Activated T-cell treated with anti-CD3 and anti-CD28 coated beads, Interleukin-2, amount 50 U/mL, for 72 hours (primary cell): ENCODE data around the gene CHD8. TPM values are rescaled to one million over a fixed set of nuclear protein-coding genes. Genes with fewer than 3 reads are reported as not detected.

Source experiments
- ATAC-seq, 2 donors: fragments of 150-1000 bp; cut with Tn5 transposase; replicated peaks in 1 of 2; 2 replicates each; pipeline ENCODE4 v1.10.0; 2021; ENCODE audit warnings: moderate library complexity in 2 of 2, mild to moderate bottlenecking in 1 of 2
- DNase-seq, 2 donors: peaks; one replicate each; pipeline ENCODE4 v3.0.0; 2021 to 2022; ENCODE audit warnings: mixed read lengths in 1 of 2
- H3K27ac Mint-ChIP-seq: one replicate; pipeline ENCODE4 v1.8.0; 2022; ENCODE audit warnings: mild to moderate bottlenecking, moderate library complexity, mixed read lengths
- H3K27me3 Mint-ChIP-seq: one replicate; pipeline ENCODE4 v1.8.0; 2022; ENCODE audit warnings: low read depth, mixed read lengths
- H3K36me3 Mint-ChIP-seq, 2 donors: one replicate each; pipeline ENCODE4 v1.8.0; 2022; ENCODE audit warnings: mixed read lengths in 2 of 2, mild to moderate bottlenecking in 1 of 2; ENCODE audit not compliant: insufficient read depth in 2 of 2
- H3K4me1 Mint-ChIP-seq: one replicate; pipeline ENCODE4 v1.8.0; 2022; ENCODE audit warnings: low read depth, mixed read lengths
- H3K4me3 Mint-ChIP-seq, 2 donors: one replicate each; pipeline ENCODE4 v1.8.0; 2022; ENCODE audit warnings: mild to moderate bottlenecking in 2 of 2, mixed read lengths in 2 of 2, moderate library complexity in 2 of 2
- H3K9me3 Mint-ChIP-seq, 2 donors: one replicate each; pipeline ENCODE4 v1.8.0; 2022; ENCODE audit warnings: mixed read lengths in 2 of 2
- total RNA-seq, 2 donors: library from RNA; stranded (reverse); gene quantifications; one replicate each; pipeline ENCODE4 v1.2.3, GENCODE V29; 2022

The CHD8 gene
- total RNA-seq, 2 donors from 2014 or later, result 102 to 107 TPM

DNA sequence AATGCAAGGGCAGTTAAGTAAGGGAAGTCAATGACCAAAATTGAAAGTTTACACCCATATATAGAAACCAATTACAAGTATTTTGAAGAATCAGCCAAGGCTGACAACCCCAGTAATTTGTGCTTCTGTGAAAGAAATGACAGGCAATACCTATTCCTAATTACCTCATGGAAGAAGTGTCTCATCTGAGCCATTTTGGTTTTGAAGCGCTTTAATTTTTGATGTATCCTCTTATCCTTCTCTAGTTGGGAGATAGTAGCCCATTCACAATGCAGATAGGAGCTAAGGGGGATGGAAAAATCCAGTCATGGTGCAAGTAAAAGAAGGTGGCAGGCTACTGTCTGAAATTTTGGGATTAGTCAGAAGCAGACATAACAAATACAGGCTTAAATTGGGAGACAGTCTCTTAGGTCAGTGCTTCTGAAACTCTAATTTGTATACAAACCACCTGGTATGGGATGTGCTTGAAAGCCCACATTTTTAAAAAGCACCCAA lies 41.7 kb downstream of the CHD8 start:
- Mint-ChIP-seq H3K4me3 (peak overlapping the region; percentile 0 to 41), H3K4me1 (peaks cover 29% of the 10 kb centered on the region), H3K36me3 (peaks cover 10 to 31% of the 10 kb centered on the region in 2 donors), H3K27ac (peak overlapping the region; percentile 90), H3K27me3 (no peaks in the 10 kb centered on the region), H3K9me3 (no peaks in the 10 kb centered on the region)
- DNase-seq (peak in 1 of 2 donors; percentile 16), ATAC-seq (peak; percentile 85 to 95)

- DNase-seq (no peak), ATAC-seq (no peak)
- peaks cover 12 to 50% of the 10 kb centered on the region in 2 donors for H3K36me3 Mint-ChIP-seq
- no peak overlapping the region for H3K27ac Mint-ChIP-seq
- no peaks in the 10 kb centered on the region for H3K27me3 Mint-ChIP-seq
- peaks cover 4% of the 10 kb centered on the region for H3K4me1 Mint-ChIP-seq
- H3K9me3 Mint-ChIP-seq, result no peaks in the 10 kb centered on the region
- H3K4me3 Mint-ChIP-seq, result no peak overlapping the region
Observed at GRCh38 chr14:21408147-21408546, 47.8 kb downstream of the CHD8 start.

DNA sequence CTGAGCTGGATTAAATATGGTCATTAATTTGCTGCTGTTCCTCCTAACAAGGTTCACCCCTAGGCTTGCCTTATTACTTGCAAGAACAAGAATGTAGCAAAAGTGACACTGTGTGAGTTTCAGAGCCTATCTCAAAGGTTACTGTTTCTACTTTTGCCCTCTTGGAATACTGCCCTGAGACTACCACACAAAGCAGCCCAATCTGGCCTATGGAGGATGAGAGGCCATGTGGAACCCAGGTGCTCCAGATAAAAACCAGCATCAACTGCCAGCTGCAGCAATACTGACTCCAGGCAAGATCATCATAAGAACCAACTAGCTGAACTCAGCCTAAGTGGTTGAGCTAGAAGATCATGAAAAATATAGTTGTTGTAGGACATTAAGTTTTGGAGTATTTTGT lies 49.7 kb downstream of the CHD8 start:
- DNase-seq, result no peak
- no peaks in the 10 kb centered on the region for H3K27me3 Mint-ChIP-seq
- no peak for ATAC-seq
- H3K36me3 Mint-ChIP-seq, result peaks cover 10 to 56% of the 10 kb centered on the region in 2 donors
- H3K27ac Mint-ChIP-seq, result no peak overlapping the region
- no peaks in the 10 kb centered on the region for H3K9me3 Mint-ChIP-seq
- peaks cover 4% of the 10 kb centered on the region for H3K4me1 Mint-ChIP-seq
- H3K4me3 Mint-ChIP-seq, result no peak overlapping the region

DNA sequence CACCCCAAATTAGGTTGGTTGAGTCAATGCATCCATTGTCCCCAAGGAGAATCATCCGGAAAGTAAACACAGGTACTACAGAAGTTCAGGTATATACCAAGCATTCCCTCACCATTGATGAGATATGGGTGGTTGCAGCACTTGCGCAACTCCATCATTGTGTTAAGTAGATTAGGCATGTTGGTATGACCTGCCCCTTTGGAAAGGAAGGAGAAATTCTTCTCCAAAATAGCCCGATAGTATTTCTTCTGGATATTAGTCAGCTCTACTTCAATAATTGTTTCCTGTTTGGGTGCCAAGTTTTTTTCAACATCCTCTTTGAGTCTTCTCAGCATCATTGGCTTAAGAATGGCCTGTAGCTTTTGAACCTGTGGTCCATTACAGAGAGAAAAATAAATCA lies 50.8 kb downstream of the CHD8 start:
- H3K27ac Mint-ChIP-seq, result no peak overlapping the region
- no peak for DNase-seq
- peaks cover 10 to 60% of the 10 kb centered on the region in 2 donors for H3K36me3 Mint-ChIP-seq
- ATAC-seq, result no peak
- H3K27me3 Mint-ChIP-seq, result no peaks in the 10 kb centered on the region
- no peaks in the 10 kb centered on the region for H3K9me3 Mint-ChIP-seq
- no peak overlapping the region for H3K4me3 Mint-ChIP-seq
- H3K4me1 Mint-ChIP-seq, result peaks cover 2% of the 10 kb centered on the region

DNA sequence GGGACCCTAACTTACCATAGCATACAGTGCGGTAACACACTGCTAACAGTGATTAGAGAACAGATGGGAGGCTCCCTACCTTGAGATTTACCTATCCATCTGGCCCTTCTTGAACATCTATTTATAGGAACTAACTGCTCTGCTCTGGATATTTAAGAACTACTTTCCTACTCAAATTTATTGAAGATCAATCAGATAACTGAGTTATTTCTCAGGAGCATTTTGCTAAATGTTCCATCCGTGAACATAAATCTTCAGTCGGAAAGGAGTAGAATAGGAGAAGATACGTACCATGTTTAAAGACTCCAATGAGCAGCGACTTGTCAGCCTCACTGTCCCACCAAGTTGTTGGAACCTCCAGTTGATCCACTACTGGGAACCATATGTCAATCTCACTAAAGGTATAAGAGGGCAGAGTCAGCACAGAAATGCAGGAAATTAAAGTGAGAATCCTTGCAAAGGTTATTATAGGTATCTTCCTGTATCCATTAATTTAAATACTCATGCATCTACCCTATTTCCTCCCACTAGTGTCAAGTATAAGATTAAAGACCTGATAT lies 56.5 kb downstream of the CHD8 start:
- H3K4me3 Mint-ChIP-seq, result no peak overlapping the region
- ATAC-seq, result no peak
- no peaks in the 10 kb centered on the region for H3K9me3 Mint-ChIP-seq
- no peak overlapping the region for H3K27ac Mint-ChIP-seq
- H3K4me1 Mint-ChIP-seq, result no peaks in the 10 kb centered on the region
- peaks cover 4 to 46% of the 10 kb centered on the region in 2 donors for H3K36me3 Mint-ChIP-seq
- no peak for DNase-seq
- no peaks in the 10 kb centered on the region for H3K27me3 Mint-ChIP-seq

- H3K27me3 Mint-ChIP-seq, result no peaks in the 10 kb centered on the region
- DNase-seq, result no peak
- ATAC-seq, result no peak
- H3K4me3 Mint-ChIP-seq, result no peak overlapping the region
- no peak overlapping the region for H3K27ac Mint-ChIP-seq
- peaks cover 6 to 48% of the 10 kb centered on the region in 2 donors for H3K36me3 Mint-ChIP-seq
- H3K4me1 Mint-ChIP-seq, result no peaks in the 10 kb centered on the region
- H3K9me3 Mint-ChIP-seq, result no peaks in the 10 kb centered on the region
Observed at GRCh38 chr14:21398901-21399300, 57.0 kb downstream of the CHD8 start.

- no peak overlapping the region for H3K27ac Mint-ChIP-seq
- H3K36me3 Mint-ChIP-seq, result peaks cover 16 to 43% of the 10 kb centered on the region in 2 donors
- no peak overlapping the region for H3K4me3 Mint-ChIP-seq
- DNase-seq (no peak), ATAC-seq (no peak)
- no peaks in the 10 kb centered on the region for H3K27me3 Mint-ChIP-seq
- H3K9me3 Mint-ChIP-seq, result no peaks in the 10 kb centered on the region
- no peaks in the 10 kb centered on the region for H3K4me1 Mint-ChIP-seq
Observed at GRCh38 chr14:21395450-21395849, 60.5 kb downstream of the CHD8 start.

DNA sequence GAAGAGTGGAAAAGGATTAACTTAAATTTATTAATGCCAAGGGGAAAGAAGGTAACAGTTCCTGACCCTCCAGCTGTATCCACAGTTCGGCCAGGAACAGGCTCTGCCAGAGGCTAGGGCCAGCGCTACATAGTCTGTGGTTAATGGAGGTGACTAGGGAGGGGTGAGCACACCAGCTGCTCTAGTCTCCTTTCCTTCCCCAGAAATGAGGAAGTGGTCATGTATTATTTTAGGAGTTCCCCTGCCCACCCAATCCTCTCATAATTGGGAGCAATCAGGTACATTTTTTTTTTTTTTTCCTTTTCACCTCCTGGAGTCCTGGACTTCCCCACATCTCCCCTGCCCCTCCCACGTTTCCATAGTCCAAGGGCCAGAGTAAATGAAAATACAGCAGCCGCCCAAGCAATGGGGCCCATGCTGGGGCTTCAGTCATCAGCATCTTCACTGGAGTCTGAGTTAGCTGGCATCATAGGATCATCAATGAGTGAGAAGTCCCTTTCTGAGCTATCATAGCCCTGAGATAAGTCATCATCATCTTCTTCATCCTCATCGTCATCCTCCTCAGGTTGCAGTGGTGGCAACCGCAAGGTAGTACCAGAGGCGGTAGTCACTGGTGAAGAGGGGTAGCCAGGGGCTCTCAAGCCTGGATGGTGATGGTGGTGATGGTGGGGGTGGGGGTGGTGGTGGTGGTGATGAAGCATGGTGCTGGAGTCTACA lies 70.6 kb downstream of the CHD8 start:
- ATAC-seq (no peak), DNase-seq (peak; percentile 3 to 13)
- peaks cover 30% of the 10 kb centered on the region for H3K4me1 Mint-ChIP-seq
- peaks cover 12 to 26% of the 10 kb centered on the region in 2 donors for H3K36me3 Mint-ChIP-seq
- H3K27me3 Mint-ChIP-seq, result no peaks in the 10 kb centered on the region
- H3K4me3 Mint-ChIP-seq, result peak overlapping the region; percentile 97 to 99
- H3K27ac Mint-ChIP-seq, result peak overlapping the region; percentile 99
- H3K9me3 Mint-ChIP-seq, result no peaks in the 10 kb centered on the region

DNA sequence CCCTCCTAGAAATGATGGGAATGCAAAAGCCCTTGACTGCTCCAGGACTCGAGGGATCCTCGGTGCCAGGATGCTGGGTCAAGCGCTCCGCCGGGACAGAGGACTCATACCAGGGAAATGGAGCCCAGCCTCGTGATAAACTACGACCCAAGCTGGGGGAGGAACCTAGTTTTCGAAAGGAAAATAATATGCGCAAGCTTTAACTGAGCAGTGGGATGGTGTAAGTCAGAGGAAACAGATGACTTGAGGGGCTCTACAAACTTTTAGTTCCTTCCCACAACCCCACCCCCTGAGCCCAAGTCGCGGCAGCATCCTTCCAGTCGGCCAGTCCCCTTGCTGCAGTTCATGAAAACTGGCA lies 71.5 kb downstream of the CHD8 start:
- H3K4me1 Mint-ChIP-seq, result peaks cover 36% of the 10 kb centered on the region
- peaks cover 12 to 26% of the 10 kb centered on the region in 2 donors for H3K36me3 Mint-ChIP-seq

GRCh38 chr14:21383848-21384493 lies 72.0 kb downstream of the CHD8 start, which contains the start of gene SUPT16H:
TSS of gene SUPT16H (minus strand) at chr14:21384019. CDS start at chr14:21383927, 92 bp downstream.
- no peaks in the 10 kb centered on the region for H3K27me3 Mint-ChIP-seq
- H3K9me3 Mint-ChIP-seq, result no peaks in the 10 kb centered on the region
- H3K27ac Mint-ChIP-seq, result peak within 1 kb of the TSS; percentile 99
- H3K4me1 Mint-ChIP-seq, result peaks cover 40% of the 10 kb centered on the region
- peak; percentile 96 to 97 for DNase-seq
- H3K36me3 Mint-ChIP-seq, result peaks cover 12 to 26% of the 10 kb centered on the region in 2 donors
- ATAC-seq, result peak; percentile 90 to 93
- peak within 1 kb of the TSS; percentile 97 to 99 for H3K4me3 Mint-ChIP-seq

More for the DNA sequence above, 71.5 kb downstream of the CHD8 start:
- ATAC-seq (peak; percentile 58 to 59), DNase-seq (peak in 1 of 2 donors; percentile 53)
- H3K27me3 Mint-ChIP-seq, result no peaks in the 10 kb centered on the region
- H3K4me3 Mint-ChIP-seq, result peak overlapping the region; percentile 97 to 99
- peak overlapping the region; percentile 99 for H3K27ac Mint-ChIP-seq
- H3K9me3 Mint-ChIP-seq, result no peaks in the 10 kb centered on the region

DNA sequence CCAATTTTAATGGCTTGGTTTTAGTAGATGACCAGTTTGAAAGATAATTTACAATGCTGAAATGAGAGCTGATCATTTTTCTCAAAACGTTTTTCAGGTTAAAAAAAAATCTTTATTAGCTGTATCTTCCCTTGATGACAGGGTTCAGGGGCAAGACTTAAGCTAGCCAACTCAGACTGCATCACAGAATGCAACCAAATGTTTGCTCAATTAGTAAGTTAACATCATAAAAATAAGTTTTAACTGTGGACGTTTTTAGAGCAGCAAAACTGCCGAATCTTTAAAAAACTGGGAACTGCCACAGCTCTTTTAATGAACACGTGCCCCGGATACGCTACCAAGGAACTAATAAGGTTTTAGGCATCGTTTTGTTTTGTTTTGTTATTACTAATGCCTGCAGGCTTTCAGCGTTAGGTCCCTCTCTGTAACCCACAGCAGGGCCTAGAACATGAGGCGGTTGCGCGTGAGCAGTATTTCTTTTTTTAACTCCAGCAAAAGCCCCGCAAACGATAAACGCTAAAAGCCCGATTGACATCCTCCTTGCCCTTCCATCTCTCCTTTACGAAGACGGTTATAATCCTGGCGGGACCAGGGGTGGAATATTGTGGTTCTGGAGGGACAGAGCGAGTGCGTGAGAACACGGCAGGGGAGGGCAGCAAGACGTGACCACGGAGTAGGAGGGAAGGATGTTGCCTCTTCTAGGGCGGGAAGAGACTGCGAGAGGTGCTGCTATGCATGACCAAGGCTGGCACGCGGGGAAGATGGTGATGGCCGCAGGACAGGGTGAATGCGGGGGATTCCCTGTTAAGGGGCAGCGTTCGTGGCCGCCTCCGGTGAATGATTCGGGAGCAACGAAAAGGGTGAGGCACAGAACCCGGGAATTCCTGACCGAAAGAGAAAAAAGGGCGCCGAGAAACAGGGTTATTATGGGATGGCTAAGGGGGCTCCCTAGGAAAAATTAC lies 72.8 kb downstream of the CHD8 start:
- ATAC-seq (peak; percentile 48 to 56), DNase-seq (peak; percentile 64)
- Mint-ChIP-seq H3K27me3 (no peaks in the 10 kb centered on the region), H3K27ac (peak overlapping the region; percentile 99), H3K4me1 (peaks cover 45% of the 10 kb centered on the region), H3K9me3 (no peaks in the 10 kb centered on the region), H3K36me3 (peaks cover 12 to 27% of the 10 kb centered on the region in 2 donors), H3K4me3 (peak overlapping the region; percentile 97 to 99)

- Mint-ChIP-seq H3K36me3 (peaks cover 12 to 30% of the 10 kb centered on the region in 2 donors), H3K27ac (peak overlapping the region; percentile 99), H3K9me3 (no peaks in the 10 kb centered on the region), H3K4me3 (peak overlapping the region; percentile 97 to 99), H3K27me3 (no peaks in the 10 kb centered on the region), H3K4me1 (peaks cover 52% of the 10 kb centered on the region)
- no peak for DNase-seq
- no peak for ATAC-seq
Observed at GRCh38 chr14:21382095-21382494, 73.8 kb downstream of the CHD8 start.
